Neutrophil (primary cell): ENCODE measurements around the gene COLEC12.

Source experiments
- H3K27ac ChIP-seq: fragments of 200-600 bp; sonication (generic); 2 replicates; pipeline ENCODE4 v1.5.1; 2016; ENCODE audit warnings: mild to moderate bottlenecking, moderate library complexity
- H3K27me3 ChIP-seq: fragments of 200-600 bp; sonication (generic); 2 replicates; pipeline ENCODE4 v1.6.0; 2016; ENCODE audit warnings: mild to moderate bottlenecking
- H3K36me3 ChIP-seq: fragments of 200-600 bp; sonication (generic); 2 replicates; pipeline ENCODE4 v1.5.1; 2017
- H3K4me1 ChIP-seq, 2 experiments: fragments of 200-600 bp in 1 of 2; sonication (generic) in 1 of 2; 1 replicate in 1 of 2; 2 replicates in 1 of 2; pipeline versions ENCODE4 v1.5.1 to v1.6.1; 2013 to 2016; ENCODE audit warnings: low read depth in 1 of 2, low read length in 1 of 2, mild to moderate bottlenecking in 1 of 2, moderate library complexity in 1 of 2; ENCODE audit not compliant: control insufficient read depth in 1 of 2, insufficient read depth in 1 of 2
- H3K4me3 ChIP-seq, 2 experiments: fragments of 200-600 bp in 1 of 2; sonication (generic) in 1 of 2; 1 replicate in 1 of 2; 2 replicates in 1 of 2; pipeline ENCODE4 v1.5.1; 2013 to 2016; ENCODE audit warnings: low read depth in 1 of 2, low read length in 1 of 2, mild to moderate bottlenecking in 1 of 2, moderate library complexity in 1 of 2
- H3K9me3 ChIP-seq: fragments of 200-600 bp; sonication (generic); 2 replicates; pipeline ENCODE4 v1.5.1; 2016
- CTCF ChIP-seq: fragments of 200-600 bp; sonication (generic); IDR thresholded peaks from 2 replicates; pipeline ENCODE4 v1.5.1; 2016; ENCODE audit warnings: antibody characterized with exemption

Gene COLEC12

DNA sequence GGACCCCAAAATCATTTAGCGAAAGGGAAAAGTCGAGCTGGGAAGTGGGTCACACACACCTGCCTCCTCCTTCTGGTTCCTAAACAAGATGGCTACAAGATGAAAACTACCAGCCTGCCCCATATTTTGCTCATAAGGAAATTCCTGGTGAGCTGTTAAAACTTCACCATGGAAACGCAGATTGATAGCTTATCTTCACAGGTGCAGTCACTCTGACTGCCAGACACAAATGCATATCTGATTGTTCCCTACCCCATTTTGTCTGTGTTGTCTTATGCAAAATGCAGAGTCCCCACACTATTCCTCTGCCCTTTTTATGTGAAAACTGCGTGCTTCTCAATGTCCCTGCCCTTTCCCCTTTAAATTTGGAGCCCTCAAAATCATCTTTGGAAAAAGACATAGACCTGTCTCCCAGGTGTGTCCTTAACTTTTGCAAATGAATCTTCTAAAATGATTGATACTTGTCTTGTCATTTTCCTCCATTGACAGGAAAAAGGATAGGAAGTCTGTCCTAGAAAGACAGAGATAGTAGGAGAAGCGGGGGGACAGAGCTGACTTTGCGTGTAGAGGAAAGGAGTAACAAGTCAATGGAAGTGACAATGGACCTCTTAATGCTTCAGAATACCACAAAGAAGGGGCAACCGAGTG is 193.8 kb downstream of the COLEC12 start:
- Histone ChIP-seq H3K27me3 (no peaks in the 10 kb centered on the region), H3K9me3 (no peaks in the 10 kb centered on the region), H3K36me3 (no peaks in the 10 kb centered on the region), H3K4me1 (no peaks in the 10 kb centered on the region), H3K27ac (no peak overlapping the region), H3K4me3 (no peak overlapping the region)
- TF ChIP-seq CTCF, result no peak

- TF ChIP-seq CTCF, result no peak
- no peak overlapping the region for H3K4me3 ChIP-seq
- H3K4me1 ChIP-seq, result no peaks in the 10 kb centered on the region
- H3K36me3 ChIP-seq, result no peaks in the 10 kb centered on the region
- no peaks in the 10 kb centered on the region for H3K27me3 ChIP-seq
- H3K9me3 ChIP-seq, result no peaks in the 10 kb centered on the region
- no peak overlapping the region for H3K27ac ChIP-seq
These were observed 195.4 kb downstream of the COLEC12 start for GRCh38 chr18:305003-305501.

DNA sequence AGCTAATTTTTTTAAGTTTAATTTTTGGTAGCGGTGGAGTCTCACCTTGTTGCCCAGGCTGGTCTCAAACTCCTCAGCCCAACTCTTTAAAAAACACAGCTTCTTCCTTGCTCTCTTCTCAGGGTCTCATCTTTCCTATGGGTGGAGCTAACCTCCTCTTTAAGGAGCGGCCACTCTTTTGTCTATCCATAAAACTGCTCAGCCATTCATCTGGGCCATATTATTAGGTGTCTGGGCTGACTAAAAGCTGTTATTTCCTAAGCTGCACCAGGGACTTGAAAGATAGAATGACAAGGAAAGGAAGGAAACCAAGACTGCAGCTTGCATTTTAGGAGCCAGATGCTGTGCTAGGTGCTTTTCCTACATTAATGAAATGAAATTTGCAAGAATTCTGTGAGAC is 196.9 kb downstream of the COLEC12 start:
- H3K9me3 ChIP-seq, result no peaks in the 10 kb centered on the region
- H3K27ac ChIP-seq, result no peak overlapping the region
- H3K27me3 ChIP-seq, result no peaks in the 10 kb centered on the region

DNA sequence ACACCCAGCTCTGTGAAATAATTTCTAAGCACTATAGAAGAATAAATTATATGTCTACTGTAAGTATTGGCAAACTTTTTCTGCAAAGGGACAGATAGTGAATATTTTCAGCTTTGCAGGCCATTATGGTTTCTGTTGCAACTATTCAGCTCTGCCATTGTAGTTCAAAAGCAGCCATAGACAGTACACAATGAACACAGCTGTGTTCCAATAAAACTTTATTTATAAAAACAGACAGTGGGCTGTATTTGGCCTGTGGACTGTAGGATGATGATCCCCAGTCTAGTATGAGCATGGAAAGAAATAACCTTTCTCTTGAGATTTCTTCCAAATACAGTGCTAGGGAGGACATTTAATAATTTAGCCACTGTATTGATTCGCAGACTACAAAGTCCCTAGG is 197.5 kb downstream of the COLEC12 start:
- Histone ChIP-seq H3K4me1 (no peaks in the 10 kb centered on the region), H3K4me3 (no peak overlapping the region), H3K27ac (no peak overlapping the region), H3K9me3 (no peaks in the 10 kb centered on the region), H3K36me3 (no peaks in the 10 kb centered on the region), H3K27me3 (no peaks in the 10 kb centered on the region)
- no peak for TF ChIP-seq CTCF

More for the DNA sequence above, 196.9 kb downstream of the COLEC12 start:
- H3K36me3 ChIP-seq, result no peaks in the 10 kb centered on the region
- H3K4me3 ChIP-seq, result no peak overlapping the region
- H3K4me1 ChIP-seq, result no peaks in the 10 kb centered on the region
- TF ChIP-seq CTCF, result no peak

GRCh38 chr18:302097-302496 is 198.4 kb downstream of the COLEC12 start:
- no peaks in the 10 kb centered on the region for H3K4me1 ChIP-seq
- no peaks in the 10 kb centered on the region for H3K9me3 ChIP-seq
- H3K27me3 ChIP-seq, result no peaks in the 10 kb centered on the region
- no peaks in the 10 kb centered on the region for H3K36me3 ChIP-seq
- TF ChIP-seq CTCF, result no peak
- H3K4me3 ChIP-seq, result no peak overlapping the region
- no peak overlapping the region for H3K27ac ChIP-seq
